HEK293 (cell line): ENCODE data around the gene LRRC51.

Experiments
- CTCF ChIA-PET: fragments of 350-600 bp; formaldehyde crosslinking; extraction: SDS; loops from one replicate; lab custom pipeline; 2021; ENCODE audit warnings: antibody characterized with exemption; lab: Yijun Ruan, JAX
- POLR2A ChIA-PET: fragments of 300-600 bp; formaldehyde crosslinking; extraction: SDS; loops from one replicate; lab custom pipeline; 2020; ENCODE audit warnings: antibody characterized with exemption, inconsistent platforms; lab: Yijun Ruan, JAX
- H3K27ac ChIP-seq: fragments of 200-500 bp; sonication (Bioruptor generic); 2 replicates; pipeline ENCODE4 v1.5.1; 2014; ENCODE audit warnings: low read depth, low read length, control low read depth, inconsistent platforms; ENCODE audit errors: extremely low read depth
- H3K36me3 ChIP-seq, 2 experiments: fragments of 200-500 bp in 1 of 2; sonication (Bioruptor generic) in 1 of 2; 1 replicate in 1 of 2; 2 replicates in 1 of 2; pipeline ENCODE4 v1.5.1; 2014 to 2017; ENCODE audit warnings: inconsistent platforms in 2 of 2, low read length in 2 of 2; ENCODE audit not compliant: control insufficient read depth in 2 of 2, insufficient read depth in 1 of 2
- H3K4me1 ChIP-seq: fragments of 200-500 bp; sonication (Bioruptor generic); 2 replicates; pipeline ENCODE4 v1.5.1; 2014; ENCODE audit warnings: mild to moderate bottlenecking, low read length, inconsistent platforms; ENCODE audit not compliant: control insufficient read depth, insufficient read depth
- H3K4me3 ChIP-seq: 2 replicates; pipeline ENCODE4 v1.5.1; 2011; ENCODE audit warnings: low read depth, mild to moderate bottlenecking, control low read depth, low read length, moderate library complexity
- H3K9me3 ChIP-seq: fragments of 200-500 bp; sonication (Bioruptor generic); 2 replicates; pipeline ENCODE4 v1.5.1; 2014; ENCODE audit warnings: low read depth, low read length, inconsistent platforms; ENCODE audit not compliant: control insufficient read depth, insufficient read depth
- KLF9 ChIP-seq: fragments of 450-650 bp; formaldehyde crosslinking; IDR thresholded peaks from 2 replicates; pipeline ENCODE4 v1.5.1; 2016; ENCODE audit warnings: missing biosample characterization, missing genetic modification characterization, low read depth
- OSR2 ChIP-seq: fragments of 450-650 bp; formaldehyde crosslinking; IDR thresholded peaks from 2 replicates; pipeline ENCODE4 v1.5.1; 2016; ENCODE audit warnings: missing biosample characterization, missing genetic modification characterization
- OVOL3 ChIP-seq: fragments of 450-650 bp; formaldehyde crosslinking; IDR thresholded peaks from 2 replicates; pipeline ENCODE4 v1.5.1; 2016; ENCODE audit warnings: missing biosample characterization, missing genetic modification characterization
- SALL2 ChIP-seq: fragments of 450-650 bp; formaldehyde crosslinking; IDR thresholded peaks from 2 replicates; pipeline ENCODE4 v1.5.0; 2017; ENCODE audit warnings: missing biosample characterization, mild to moderate bottlenecking, missing genetic modification characterization, borderline replicate concordance
- ZBTB21 ChIP-seq: fragments of 450-650 bp; formaldehyde crosslinking; IDR thresholded peaks from 2 replicates; pipeline ENCODE4 v1.5.1; 2017; ENCODE audit warnings: missing biosample characterization, missing genetic modification characterization
- ZNF184 ChIP-seq: fragments of 450-650 bp; IDR thresholded peaks from 2 replicates; pipeline ENCODE4 v1.5.1; 2018; ENCODE audit warnings: missing biosample characterization, mild to moderate bottlenecking, missing genetic modification characterization
- ZNF274 ChIP-seq, 2 experiments: fragments of 200-500 bp in 1 of 2; fragments of 450-650 bp in 1 of 2; sonication (Bioruptor generic) in 1 of 2; formaldehyde crosslinking in 1 of 2; IDR thresholded peaks; 2 replicates each; pipeline versions ENCODE4 v1.5.1 to v1.6.1; 2014 to 2016; ENCODE audit warnings: borderline replicate concordance in 1 of 2, inconsistent platforms in 1 of 2, low read length in 1 of 2, missing biosample characterization in 1 of 2, missing genetic modification characterization in 1 of 2
- ZNF366 ChIP-seq: fragments of 450-650 bp; formaldehyde crosslinking; conservative IDR thresholded peaks from 2 replicates; pipeline ENCODE4 v1.5.1; 2016; ENCODE audit warnings: missing biosample characterization, missing genetic modification characterization
- ZNF433 ChIP-seq: fragments of 450-650 bp; formaldehyde crosslinking; IDR thresholded peaks from 2 replicates; pipeline ENCODE4 v1.5.1; 2016; ENCODE audit warnings: missing biosample characterization, missing genetic modification characterization, low read depth
- ZNF501 ChIP-seq: fragments of 450-650 bp; formaldehyde crosslinking; IDR thresholded peaks from 2 replicates; pipeline ENCODE4 v1.5.1; 2016; ENCODE audit warnings: missing biosample characterization, missing genetic modification characterization
- ZNF514 ChIP-seq: fragments of 450-650 bp; formaldehyde crosslinking; IDR thresholded peaks from 2 replicates; pipeline ENCODE4 v1.5.1; 2016; ENCODE audit warnings: missing biosample characterization, missing genetic modification characterization
- ZNF596 ChIP-seq: fragments of 450-650 bp; IDR thresholded peaks from 2 replicates; pipeline ENCODE4 v1.5.0; 2018; ENCODE audit warnings: missing biosample characterization, mild to moderate bottlenecking, missing genetic modification characterization, moderate library complexity
- ZNF600 ChIP-seq: fragments of 450-650 bp; formaldehyde crosslinking; IDR thresholded peaks from 2 replicates; pipeline ENCODE4 v1.5.1; 2016; ENCODE audit warnings: missing biosample characterization, missing genetic modification characterization
- ZNF664 ChIP-seq: fragments of 450-650 bp; formaldehyde crosslinking; IDR thresholded peaks from 2 replicates; pipeline ENCODE4 v1.5.1; 2016; ENCODE audit warnings: missing biosample characterization, missing genetic modification characterization
- TF ChIP-seq, protein P1 (sequence below): fragments of 450-650 bp; formaldehyde crosslinking; IDR thresholded peaks from 2 replicates; pipeline ENCODE4 v1.5.1; 2016; ENCODE audit warnings: missing biosample characterization, missing genetic modification characterization
- TF ChIP-seq, protein P2 (sequence below): fragments of 450-650 bp; formaldehyde crosslinking; IDR thresholded peaks from 2 replicates; pipeline ENCODE4 v1.5.1; 2016; ENCODE audit warnings: missing biosample characterization, missing genetic modification characterization, borderline replicate concordance

The LRRC51 gene

GRCh38 chr11:72048766-72049460 is 31.7 kb upstream of the LRRC51 start:
- no peak overlapping the region for H3K27ac ChIP-seq
- no peaks in the 10 kb centered on the region for H3K4me1 ChIP-seq
- H3K36me3 ChIP-seq = peaks cover 3 to 13% of the 10 kb centered on the region in 2 experiments; a peak in 2 of 3 replicates
- H3K9me3 ChIP-seq = no peaks in the 10 kb centered on the region
- ChIA-PET CTCF (interaction anchor here (0.5 to 1.0 kb wide), 3 partner anchors 24 to 384 kb away, joined by 3 to 4 read pairs (median 3); no protein-coding TSS in a partner anchor), POLR2A (interaction anchor here (0.7 kb wide), 1 partner anchor 8 kb away, joined by 4 read pairs; no protein-coding TSS in a partner anchor)
- no peak overlapping the region for H3K4me3 ChIP-seq
- TF ChIP-seq KLF9 (tag by site-specific recombination) (no peak), ZNF433 (no peak), OSR2 (tag by site-specific recombination) (peak; percentile 46), ZNF274 (IDR thresholded peaks at IDR 0.05; ENCODE audit: low read length) (no peak), ZNF274 (tag by site-specific recombination; IDR thresholded peaks at IDR 0.05; ENCODE audit: borderline replicate concordance) (no peak)

DNA sequence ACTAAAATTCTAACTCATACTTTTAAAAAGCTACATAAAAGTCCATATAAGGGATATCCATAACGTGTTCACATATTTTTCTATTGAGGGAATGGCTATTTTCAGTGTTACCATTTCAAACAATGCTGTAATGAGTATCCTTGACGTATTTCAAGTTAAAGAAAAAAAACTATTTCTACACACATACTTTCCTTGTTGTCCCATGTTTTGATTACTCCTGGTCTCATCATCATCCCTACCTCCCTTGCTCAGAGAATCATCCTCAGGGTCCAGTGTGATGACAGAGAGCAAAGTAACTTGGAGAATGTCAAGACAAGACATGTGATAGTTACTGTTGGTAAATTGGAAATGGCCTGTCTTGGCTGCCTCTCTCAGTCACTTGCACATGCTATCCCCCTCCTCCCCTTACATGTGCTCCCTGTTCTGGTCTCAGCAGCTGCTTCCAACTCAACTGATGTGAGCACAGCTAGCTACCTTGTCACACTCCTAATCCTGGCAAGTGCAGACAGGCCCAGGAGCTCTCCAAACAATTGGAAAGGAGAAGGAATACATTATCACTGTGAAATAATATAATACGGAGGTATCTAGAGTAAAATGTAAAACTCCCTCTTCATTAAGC is 22.1 kb upstream of the LRRC51 start:
- H3K36me3 ChIP-seq = peaks cover 0 to 24% of the 10 kb centered on the region in 2 experiments; a peak in 2 of 3 replicates
- CTCF ChIA-PET = interaction anchor here (0.6 to 1.8 kb wide), 3 partner anchors 18 to 98 kb away, joined by 4 to 10 read pairs (median 5); no protein-coding TSS in a partner anchor
- TF ChIP-seq OVOL3 = no peak
- TF ChIP-seq ZBTB21 (tag by site-specific recombination) = no peak
- TF ChIP-seq OSR2 (tag by site-specific recombination) = peak; percentile 38
- no peak for TF ChIP-seq ZNF596 (tag by site-specific recombination)
- 0 out of 2 replicates have a peak, but pooled peaks have one; percentile 0 for TF ChIP-seq ZNF664
- TF ChIP-seq, protein P1, sequence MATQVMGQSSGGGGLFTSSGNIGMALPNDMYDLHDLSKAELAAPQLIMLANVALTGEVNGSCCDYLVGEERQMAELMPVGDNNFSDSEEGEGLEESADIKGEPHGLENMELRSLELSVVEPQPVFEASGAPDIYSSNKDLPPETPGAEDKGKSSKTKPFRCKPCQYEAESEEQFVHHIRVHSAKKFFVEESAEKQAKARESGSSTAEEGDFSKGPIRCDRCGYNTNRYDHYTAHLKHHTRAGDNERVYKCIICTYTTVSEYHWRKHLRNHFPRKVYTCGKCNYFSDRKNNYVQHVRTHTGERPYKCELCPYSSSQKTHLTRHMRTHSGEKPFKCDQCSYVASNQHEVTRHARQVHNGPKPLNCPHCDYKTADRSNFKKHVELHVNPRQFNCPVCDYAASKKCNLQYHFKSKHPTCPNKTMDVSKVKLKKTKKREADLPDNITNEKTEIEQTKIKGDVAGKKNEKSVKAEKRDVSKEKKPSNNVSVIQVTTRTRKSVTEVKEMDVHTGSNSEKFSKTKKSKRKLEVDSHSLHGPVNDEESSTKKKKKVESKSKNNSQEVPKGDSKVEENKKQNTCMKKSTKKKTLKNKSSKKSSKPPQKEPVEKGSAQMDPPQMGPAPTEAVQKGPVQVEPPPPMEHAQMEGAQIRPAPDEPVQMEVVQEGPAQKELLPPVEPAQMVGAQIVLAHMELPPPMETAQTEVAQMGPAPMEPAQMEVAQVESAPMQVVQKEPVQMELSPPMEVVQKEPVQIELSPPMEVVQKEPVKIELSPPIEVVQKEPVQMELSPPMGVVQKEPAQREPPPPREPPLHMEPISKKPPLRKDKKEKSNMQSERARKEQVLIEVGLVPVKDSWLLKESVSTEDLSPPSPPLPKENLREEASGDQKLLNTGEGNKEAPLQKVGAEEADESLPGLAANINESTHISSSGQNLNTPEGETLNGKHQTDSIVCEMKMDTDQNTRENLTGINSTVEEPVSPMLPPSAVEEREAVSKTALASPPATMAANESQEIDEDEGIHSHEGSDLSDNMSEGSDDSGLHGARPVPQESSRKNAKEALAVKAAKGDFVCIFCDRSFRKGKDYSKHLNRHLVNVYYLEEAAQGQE (tag by site-specific recombination) = 0 out of 2 replicates have a peak, but pooled peaks have one; percentile 32
- TF ChIP-seq, protein P2, sequence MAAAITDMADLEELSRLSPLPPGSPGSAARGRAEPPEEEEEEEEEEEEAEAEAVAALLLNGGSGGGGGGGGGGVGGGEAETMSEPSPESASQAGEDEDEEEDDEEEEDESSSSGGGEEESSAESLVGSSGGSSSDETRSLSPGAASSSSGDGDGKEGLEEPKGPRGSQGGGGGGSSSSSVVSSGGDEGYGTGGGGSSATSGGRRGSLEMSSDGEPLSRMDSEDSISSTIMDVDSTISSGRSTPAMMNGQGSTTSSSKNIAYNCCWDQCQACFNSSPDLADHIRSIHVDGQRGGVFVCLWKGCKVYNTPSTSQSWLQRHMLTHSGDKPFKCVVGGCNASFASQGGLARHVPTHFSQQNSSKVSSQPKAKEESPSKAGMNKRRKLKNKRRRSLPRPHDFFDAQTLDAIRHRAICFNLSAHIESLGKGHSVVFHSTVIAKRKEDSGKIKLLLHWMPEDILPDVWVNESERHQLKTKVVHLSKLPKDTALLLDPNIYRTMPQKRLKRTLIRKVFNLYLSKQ (tag by site-specific recombination) = no peak
- peak; percentile 76 for TF ChIP-seq ZNF600 (tag by site-specific recombination)
- no peak for TF ChIP-seq ZNF501
- TF ChIP-seq SALL2 (tag by site-specific recombination) = no peak
- no peak for TF ChIP-seq ZNF514
- TF ChIP-seq ZNF366 = 0 out of 2 replicates have a peak, but pooled peaks have one; percentile 13
- TF ChIP-seq ZNF184 (tag by site-specific recombination) = no peak
- POLR2A ChIA-PET = interaction anchor here (0.6 kb wide), 1 partner anchor 26 kb away, joined by 4 read pairs; no protein-coding TSS in a partner anchor
- no peaks in the 10 kb centered on the region for H3K4me1 ChIP-seq
- no peak overlapping the region for H3K27ac ChIP-seq
- no peak overlapping the region for H3K4me3 ChIP-seq
- no peaks in the 10 kb centered on the region for H3K9me3 ChIP-seq
